GM18867 (cell line): ENCODE data around the gene TSPAN3.

Experiments used
- ATAC-seq: cut with Tn5 transposase; IDR thresholded peaks from one replicate; pipeline ENCODE4 v1.9.1; 2021; ENCODE audit warnings: mild to moderate bottlenecking, moderate library complexity; ENCODE audit not compliant: unreplicated experiment

The TSPAN3 gene

GRCh38 chr15:77057685-77058084 is 13.2 kb downstream of the TSPAN3 start:
- no peak for ATAC-seq

GRCh38 chr15:77057072-77057471 is 13.8 kb downstream of the TSPAN3 start:
- no peak for ATAC-seq

GRCh38 chr15:77053709-77054108 is 17.2 kb downstream of the TSPAN3 start:
- no peak for ATAC-seq

GRCh38 chr15:77052556-77052955 is 18.4 kb downstream of the TSPAN3 start:
- ATAC-seq, result no peak

GRCh38 chr15:77048135-77048876 is 22.6 kb downstream of the TSPAN3 start:
- no peak for ATAC-seq

GRCh38 chr15:77046704-77047412 is 24.1 kb downstream of the TSPAN3 start:
- no peak for ATAC-seq

- ATAC-seq, result no peak
Measured at GRCh38 chr15:77045985-77046384, 24.9 kb downstream of the TSPAN3 start.

- ATAC-seq, result no peak
Measured at GRCh38 chr15:77044228-77045042, 26.5 kb downstream of the TSPAN3 start.

- no peak for ATAC-seq
Measured at GRCh38 chr15:77042955-77043920, 27.7 kb downstream of the TSPAN3 start.

- ATAC-seq, result no peak
Measured at GRCh38 chr15:77042245-77042919, 28.5 kb downstream of the TSPAN3 start.

- ATAC-seq, result no peak
Measured at GRCh38 chr15:77040673-77041072, 30.2 kb downstream of the TSPAN3 start.

- no peak for ATAC-seq
Measured at GRCh38 chr15:77039848-77040247, 31.1 kb downstream of the TSPAN3 start.

- no peak for ATAC-seq
Measured at GRCh38 chr15:77039217-77039533, 31.7 kb downstream of the TSPAN3 start.

GRCh38 chr15:77038312-77039216 is 32.3 kb downstream of the TSPAN3 start:
- ATAC-seq, result no peak

GRCh38 chr15:77037388-77038209 is 33.3 kb downstream of the TSPAN3 start:
- ATAC-seq, result no peak

- ATAC-seq, result no peak
Measured at GRCh38 chr15:77036537-77037387, 34.1 kb downstream of the TSPAN3 start.

GRCh38 chr15:77035999-77036471 is 34.9 kb downstream of the TSPAN3 start:
- no peak for ATAC-seq
